Measurements from ENCODE around the gene NFKB2.

NFKB2 gene

GRCh38 chr10:102394079-102394800 lies 1.3 kb upstream of the NFKB2 start:
- no peak for TF ChIP-seq CTCF (IDR thresholded peaks at IDR 0.05; ENCODE audit: borderline replicate concordance, control extremely low read depth, extremely low read depth, insufficient read depth, missing control alignments)
- in situ Hi-C loops (cut with MboI; ENCODE audit: low sequenced_read_pairs, unreplicated experiment): no loop called here
- DNase-seq (ENCODE audit: low spot score): peak; percentile 98

- peak; percentile 72 for DNase-seq (ENCODE audit: low spot score)
- TF ChIP-seq CTCF (IDR thresholded peaks at IDR 0.05; ENCODE audit: borderline replicate concordance, control extremely low read depth, extremely low read depth, insufficient read depth, missing control alignments): no peak
- in situ Hi-C loops (cut with MboI; ENCODE audit: low sequenced_read_pairs, unreplicated experiment): no loop called here
Measured at GRCh38 chr10:102394801-102395399, 605 bp upstream of the NFKB2 start.

GRCh38 chr10:102396317-102396650 lies 779 bp downstream of the NFKB2 start:
- in situ Hi-C loops (cut with MboI; ENCODE audit: low sequenced_read_pairs, unreplicated experiment): no loop called here
- no peak for DNase-seq (ENCODE audit: low spot score)
- no peak for TF ChIP-seq CTCF (IDR thresholded peaks at IDR 0.05; ENCODE audit: borderline replicate concordance, control extremely low read depth, extremely low read depth, insufficient read depth, missing control alignments)

GRCh38 chr10:102396730-102397151 lies 1.2 kb downstream of the NFKB2 start:
- in situ Hi-C loops (cut with MboI; ENCODE audit: low sequenced_read_pairs, unreplicated experiment): no loop called here
- no peak for DNase-seq (ENCODE audit: low spot score)
- TF ChIP-seq CTCF (IDR thresholded peaks at IDR 0.05; ENCODE audit: borderline replicate concordance, control extremely low read depth, extremely low read depth, insufficient read depth, missing control alignments): no peak

- TF ChIP-seq CTCF (IDR thresholded peaks at IDR 0.05; ENCODE audit: borderline replicate concordance, control extremely low read depth, extremely low read depth, insufficient read depth, missing control alignments): no peak
- in situ Hi-C loops (cut with MboI; ENCODE audit: low sequenced_read_pairs, unreplicated experiment): no loop called here
- DNase-seq (ENCODE audit: low spot score): no peak
Measured at GRCh38 chr10:102397222-102398171, 2.0 kb downstream of the NFKB2 start.

GRCh38 chr10:102398172-102399020 lies 2.9 kb downstream of the NFKB2 start:
- TF ChIP-seq CTCF (IDR thresholded peaks at IDR 0.05; ENCODE audit: borderline replicate concordance, control extremely low read depth, extremely low read depth, insufficient read depth, missing control alignments): no peak
- no peak for DNase-seq (ENCODE audit: low spot score)
- in situ Hi-C loops (cut with MboI; ENCODE audit: low sequenced_read_pairs, unreplicated experiment): no loop called here
